ENCODE results near the gene ZFAND5.
A peak's percentile ranks its signal among the peaks of the same experiment; 100 is the strongest.

The ZFAND5 gene

DNA sequence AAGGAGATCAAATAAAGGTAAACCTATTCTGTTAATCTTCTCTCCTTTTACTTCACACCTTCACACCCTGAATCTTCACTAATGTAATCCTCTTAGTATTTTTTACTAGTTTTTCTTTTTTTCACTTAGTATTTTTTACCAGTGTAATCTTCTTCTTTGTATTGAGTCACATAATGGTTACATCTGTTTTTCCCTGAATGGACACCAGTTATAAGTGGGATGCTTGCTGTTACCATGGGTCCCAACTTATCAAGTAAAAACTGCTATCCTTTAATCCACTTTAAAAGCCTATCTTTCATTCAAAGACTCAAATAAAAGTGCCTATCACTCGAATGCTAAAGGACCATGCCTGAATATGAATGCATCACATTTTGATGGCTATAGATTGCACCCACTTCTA lies 15.1 kb downstream of the ZFAND5 start:
- H3K4me3 ChIP-seq (ENCODE audit: low read depth, low read length): no peak overlapping the region
- TF ChIP-seq, protein P1, sequence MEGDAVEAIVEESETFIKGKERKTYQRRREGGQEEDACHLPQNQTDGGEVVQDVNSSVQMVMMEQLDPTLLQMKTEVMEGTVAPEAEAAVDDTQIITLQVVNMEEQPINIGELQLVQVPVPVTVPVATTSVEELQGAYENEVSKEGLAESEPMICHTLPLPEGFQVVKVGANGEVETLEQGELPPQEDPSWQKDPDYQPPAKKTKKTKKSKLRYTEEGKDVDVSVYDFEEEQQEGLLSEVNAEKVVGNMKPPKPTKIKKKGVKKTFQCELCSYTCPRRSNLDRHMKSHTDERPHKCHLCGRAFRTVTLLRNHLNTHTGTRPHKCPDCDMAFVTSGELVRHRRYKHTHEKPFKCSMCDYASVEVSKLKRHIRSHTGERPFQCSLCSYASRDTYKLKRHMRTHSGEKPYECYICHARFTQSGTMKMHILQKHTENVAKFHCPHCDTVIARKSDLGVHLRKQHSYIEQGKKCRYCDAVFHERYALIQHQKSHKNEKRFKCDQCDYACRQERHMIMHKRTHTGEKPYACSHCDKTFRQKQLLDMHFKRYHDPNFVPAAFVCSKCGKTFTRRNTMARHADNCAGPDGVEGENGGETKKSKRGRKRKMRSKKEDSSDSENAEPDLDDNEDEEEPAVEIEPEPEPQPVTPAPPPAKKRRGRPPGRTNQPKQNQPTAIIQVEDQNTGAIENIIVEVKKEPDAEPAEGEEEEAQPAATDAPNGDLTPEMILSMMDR (IDR thresholded peaks at IDR 0.05; ENCODE audit: insufficient read depth, low read depth, low read length, missing control alignments): no peak
- DNase-seq (ENCODE audit: low read depth): no peak

DNA sequence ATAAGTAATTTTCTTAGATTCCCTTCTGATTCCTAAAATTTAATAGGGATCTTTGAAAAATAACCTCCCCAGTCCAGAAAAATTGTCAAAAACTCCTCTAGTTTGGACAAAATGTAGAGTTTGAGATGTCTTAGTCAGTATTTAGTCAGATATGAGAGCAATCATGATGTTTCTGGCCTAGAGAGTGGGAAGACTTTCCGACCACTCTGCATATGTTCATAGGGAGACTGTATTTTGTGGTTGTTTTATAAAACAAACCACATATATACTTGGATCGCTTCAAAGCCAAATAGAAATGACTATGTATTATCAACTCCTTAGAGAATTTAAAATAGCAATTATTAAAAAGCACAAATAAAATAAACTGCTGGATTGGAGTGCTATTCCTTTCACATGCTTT lies 15.8 kb downstream of the ZFAND5 start:
- TF ChIP-seq, protein P1 (IDR thresholded peaks at IDR 0.05; ENCODE audit: insufficient read depth, low read depth, low read length, missing control alignments): no peak
- no peak for DNase-seq (ENCODE audit: low read depth)
- no peak overlapping the region for H3K4me3 ChIP-seq (ENCODE audit: low read depth, low read length)

DNA sequence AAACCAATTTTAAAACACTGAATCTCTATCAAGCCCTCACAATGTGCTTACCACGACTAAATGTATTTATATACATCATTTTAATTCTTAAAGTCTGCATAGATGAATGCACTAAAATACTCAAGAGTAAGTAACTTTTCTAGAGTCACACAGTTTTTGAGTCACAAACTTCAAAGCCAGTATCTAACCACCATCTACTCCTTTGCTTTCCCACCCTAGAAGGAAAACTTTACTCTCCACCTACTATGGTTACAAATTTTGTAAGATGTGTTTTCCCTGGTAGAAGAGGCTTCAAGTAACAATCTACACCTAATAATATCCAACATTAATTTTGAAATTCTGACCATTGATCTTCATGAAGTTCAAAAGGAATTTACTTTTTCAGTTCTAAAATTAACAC lies 18.7 kb downstream of the ZFAND5 start:
- no peak for DNase-seq (ENCODE audit: low read depth)
- TF ChIP-seq, protein P1 (IDR thresholded peaks at IDR 0.05; ENCODE audit: insufficient read depth, low read depth, low read length, missing control alignments): no peak
- H3K4me3 ChIP-seq (ENCODE audit: low read depth, low read length): no peak overlapping the region

DNA sequence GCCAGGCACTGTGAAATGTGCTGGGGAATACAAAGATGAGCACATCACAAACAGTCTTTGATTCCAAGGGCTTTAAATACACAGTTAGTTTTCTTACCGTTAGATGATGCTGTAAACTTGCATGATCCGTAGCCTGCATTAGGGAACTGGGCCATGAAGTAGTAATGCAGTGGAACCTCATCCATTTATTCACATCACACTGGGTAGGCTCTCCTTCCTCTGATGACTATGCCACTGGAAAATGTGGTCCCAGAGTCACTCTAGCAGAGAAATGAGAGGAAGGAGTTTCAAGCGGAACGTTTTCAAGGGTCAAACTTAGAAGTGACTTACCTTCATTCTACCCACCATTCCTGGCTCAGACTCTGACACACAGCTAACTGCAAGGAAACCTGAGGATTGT lies 26.4 kb downstream of the ZFAND5 start:
- DNase-seq (ENCODE audit: low read depth): no peak
- TF ChIP-seq, protein P1 (IDR thresholded peaks at IDR 0.05; ENCODE audit: insufficient read depth, low read depth, low read length, missing control alignments): no peak
- no peak overlapping the region for H3K4me3 ChIP-seq (ENCODE audit: low read depth, low read length)

DNA sequence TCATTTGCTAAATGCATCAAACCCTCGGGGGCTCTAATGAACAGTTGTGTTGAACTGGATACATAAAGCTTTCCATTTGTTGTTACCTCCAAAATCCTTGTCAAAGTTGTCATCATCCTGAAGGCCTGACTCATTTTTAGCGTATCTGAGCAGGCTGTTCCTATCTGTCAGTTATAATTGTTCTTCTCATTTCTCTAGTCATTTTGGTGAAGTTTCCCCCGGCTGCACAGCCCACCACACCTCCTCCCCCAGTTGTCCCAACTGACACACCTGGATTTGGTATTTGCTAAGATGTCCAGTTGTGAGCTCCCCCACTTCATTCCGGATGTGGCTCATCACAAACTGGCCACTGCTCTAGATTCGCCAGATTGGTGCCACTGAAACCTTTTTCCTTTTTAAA lies 27.7 kb downstream of the ZFAND5 start:
- H3K4me3 ChIP-seq (ENCODE audit: low read depth, low read length): no peak overlapping the region
- TF ChIP-seq, protein P1 (IDR thresholded peaks at IDR 0.05; ENCODE audit: insufficient read depth, low read depth, low read length, missing control alignments): no peak
- DNase-seq (ENCODE audit: low read depth): no peak

DNA sequence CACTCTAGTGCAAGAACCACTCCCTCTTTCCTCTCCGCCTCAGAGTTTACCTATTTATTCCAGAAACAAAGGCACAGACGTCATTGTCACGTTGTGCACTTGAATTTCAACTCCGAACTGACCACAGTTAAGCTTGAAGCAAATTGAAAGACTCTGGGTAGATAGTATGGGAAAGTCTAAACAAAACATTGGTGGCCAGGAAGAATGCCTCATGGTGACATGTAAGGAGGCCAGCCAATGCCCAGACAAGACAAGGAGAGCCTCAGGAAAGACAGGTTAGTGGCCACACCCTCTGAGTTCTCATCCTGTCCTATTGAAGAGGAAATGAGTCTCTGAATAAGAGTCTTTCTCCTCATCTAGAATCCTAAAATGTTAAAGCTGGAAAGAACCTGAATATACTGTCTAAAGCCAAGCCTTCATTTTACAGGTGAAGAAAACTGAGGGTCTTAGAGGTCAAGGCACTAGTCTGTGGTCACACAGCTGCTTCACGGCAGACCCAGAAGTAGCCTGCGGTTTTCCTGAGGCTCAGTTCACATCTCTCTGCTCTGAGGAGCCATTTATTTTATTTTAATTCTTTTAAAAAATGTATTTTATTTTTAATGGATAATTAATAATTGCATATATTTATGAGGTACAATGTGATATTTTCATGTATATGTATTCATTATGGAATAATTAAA lies 30.2 kb downstream of the ZFAND5 start:
- TF ChIP-seq, protein P1 (IDR thresholded peaks at IDR 0.05; ENCODE audit: insufficient read depth, low read depth, low read length, missing control alignments): no peak
- no peak for DNase-seq (ENCODE audit: low read depth)
- no peak overlapping the region for H3K4me3 ChIP-seq (ENCODE audit: low read depth, low read length)

DNA sequence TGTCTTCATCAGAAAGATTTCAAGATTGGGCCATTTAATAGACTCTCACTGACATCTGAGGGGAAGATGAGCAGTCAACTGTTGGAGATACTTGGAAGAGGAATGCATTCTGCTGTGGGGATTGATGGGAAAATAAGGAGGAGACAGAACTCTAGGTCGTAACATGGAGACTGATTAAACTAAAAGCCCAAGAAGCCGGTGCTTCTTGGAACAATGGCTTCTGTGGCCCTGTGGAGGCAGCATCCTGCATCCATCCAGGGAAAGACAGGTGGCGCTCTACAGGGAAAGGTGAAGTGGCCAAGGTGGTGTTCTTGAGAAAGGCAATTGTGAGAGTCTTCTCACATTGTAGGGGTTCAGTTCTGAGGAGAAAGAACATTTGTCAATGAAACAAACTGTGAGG lies 31.3 kb downstream of the ZFAND5 start:
- DNase-seq (ENCODE audit: low read depth): no peak
- H3K4me3 ChIP-seq (ENCODE audit: low read depth, low read length): no peak overlapping the region
- TF ChIP-seq, protein P1 (IDR thresholded peaks at IDR 0.05; ENCODE audit: insufficient read depth, low read depth, low read length, missing control alignments): peak; percentile 20

All from GM12865 (cell line).